ENCODE measurements around the gene CORO2A.

GRCh38 chr9:98234245-98234825 is 41.9 kb upstream of the CORO2A start:
- TF ChIP-seq, protein P1, sequence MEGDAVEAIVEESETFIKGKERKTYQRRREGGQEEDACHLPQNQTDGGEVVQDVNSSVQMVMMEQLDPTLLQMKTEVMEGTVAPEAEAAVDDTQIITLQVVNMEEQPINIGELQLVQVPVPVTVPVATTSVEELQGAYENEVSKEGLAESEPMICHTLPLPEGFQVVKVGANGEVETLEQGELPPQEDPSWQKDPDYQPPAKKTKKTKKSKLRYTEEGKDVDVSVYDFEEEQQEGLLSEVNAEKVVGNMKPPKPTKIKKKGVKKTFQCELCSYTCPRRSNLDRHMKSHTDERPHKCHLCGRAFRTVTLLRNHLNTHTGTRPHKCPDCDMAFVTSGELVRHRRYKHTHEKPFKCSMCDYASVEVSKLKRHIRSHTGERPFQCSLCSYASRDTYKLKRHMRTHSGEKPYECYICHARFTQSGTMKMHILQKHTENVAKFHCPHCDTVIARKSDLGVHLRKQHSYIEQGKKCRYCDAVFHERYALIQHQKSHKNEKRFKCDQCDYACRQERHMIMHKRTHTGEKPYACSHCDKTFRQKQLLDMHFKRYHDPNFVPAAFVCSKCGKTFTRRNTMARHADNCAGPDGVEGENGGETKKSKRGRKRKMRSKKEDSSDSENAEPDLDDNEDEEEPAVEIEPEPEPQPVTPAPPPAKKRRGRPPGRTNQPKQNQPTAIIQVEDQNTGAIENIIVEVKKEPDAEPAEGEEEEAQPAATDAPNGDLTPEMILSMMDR (IDR thresholded peaks at IDR 0.05; ENCODE audit: extremely low read depth in 1 of 2, insufficient read depth in 1 of 2, low read depth in 1 of 2, low read length in 2 of 2): no peak
- TF ChIP-seq EZH2 (IDR thresholded peaks at IDR 0.05; ENCODE audit: borderline replicate concordance, low read depth, low read length, severe bottlenecking): no peak
